C4-2B (cell line): ENCODE results near the gene RTTN.
"Not testable (repeated sequence)": the region's sequence is repeated elsewhere in the genome, so short reads cannot be mapped to it uniquely, and the experiment has no call there.

Source experiments
- H3K27ac ChIP-seq: fragments of 450-650 bp; 2 replicates; pipeline ENCODE4 v1.5.1; 2017
- CTCF ChIP-seq: fragments of 450-650 bp; conservative IDR thresholded peaks from 2 replicates; pipeline ENCODE4 v1.5.1; 2017; ENCODE audit warnings: mild to moderate bottlenecking
- ZFX ChIP-seq: fragments of 450-650 bp; IDR thresholded peaks from 2 replicates; pipeline ENCODE4 v1.6.1; 2017

Gene RTTN

GRCh38 chr18:70110678-70111077 is 94.8 kb downstream of the RTTN start:
- TF ChIP-seq CTCF = no peak
- TF ChIP-seq ZFX = no peak
- no peak overlapping the region for H3K27ac ChIP-seq

GRCh38 chr18:70107091-70107490 is 98.4 kb downstream of the RTTN start:
- no peak for TF ChIP-seq ZFX
- TF ChIP-seq CTCF = no peak

GRCh38 chr18:70102854-70103253 is 102.6 kb downstream of the RTTN start:
- H3K27ac ChIP-seq = not testable (repeated sequence)

More at GRCh38 chr18:70107091-70107490, 98.4 kb downstream of the RTTN start:
- no peak overlapping the region for H3K27ac ChIP-seq

GRCh38 chr18:70089858-70090257 is 115.6 kb downstream of the RTTN start:
- no peak overlapping the region for H3K27ac ChIP-seq
- TF ChIP-seq ZFX = no peak
- TF ChIP-seq CTCF = no peak

GRCh38 chr18:70086085-70086484 is 119.4 kb downstream of the RTTN start:
- H3K27ac ChIP-seq = no peak overlapping the region
- no peak for TF ChIP-seq CTCF
- no peak for TF ChIP-seq ZFX

GRCh38 chr18:70085641-70086040 is 119.8 kb downstream of the RTTN start:
- TF ChIP-seq CTCF = no peak
- no peak for TF ChIP-seq ZFX
- H3K27ac ChIP-seq = no peak overlapping the region

GRCh38 chr18:70082430-70082829 is 123.1 kb downstream of the RTTN start:
- no peak overlapping the region for H3K27ac ChIP-seq
- TF ChIP-seq ZFX (no peak), CTCF (no peak)

- H3K27ac ChIP-seq = no peak overlapping the region
- no peak for TF ChIP-seq ZFX
- no peak for TF ChIP-seq CTCF
These were observed 127.4 kb downstream of the RTTN start for GRCh38 chr18:70078106-70078505.
